Measurements from ENCODE around the gene AP1AR. TPM values are rescaled to one million over a fixed set of nuclear protein-coding genes. Genes with fewer than 3 reads are reported as not detected.

AP1AR gene
- total and polyA plus RNA-seq, 4 donors: 7.6 to 14.7 (median 7.8) TPM

- no peak for DNase-seq (ENCODE audit: low spot score)
- Histone ChIP-seq H3K9me3 (ENCODE audit: control insufficient read depth in 4 of 4, low read length in 3 of 4) (no peaks in the 10 kb centered on the region), H3K4me1 (ENCODE audit: control insufficient read depth in 4 of 4, insufficient read depth in 4 of 4, low read length in 3 of 4) (peaks cover 0 to 11% (median 3%) of the 10 kb centered on the region in 4 donors), H3K27me3 (ENCODE audit: control insufficient read depth in 4 of 4, insufficient read depth in 4 of 4, low read length in 3 of 4) (no peaks in the 10 kb centered on the region), H3K36me3 (ENCODE audit: control insufficient read depth in 4 of 4, insufficient read depth in 3 of 4, low read depth in 1 of 4, low read length in 3 of 4) (no peaks in the 10 kb centered on the region), H3K9ac (ENCODE audit: low read depth in 1 of 2, low read length in 2 of 2) (no peak overlapping the region), H3K4me3 (ENCODE audit: low read depth in 1 of 3, low read length in 3 of 3) (no peak overlapping the region), H3K27ac (ENCODE audit: low read depth in 1 of 2, low read length in 2 of 2) (no peak overlapping the region)
- 88% methylated on average over 2 of the region's 2 CpGs for WGBS
- TF ChIP-seq JUND (IDR thresholded peaks at IDR 0.05) (no peak), SP1 (IDR thresholded peaks at IDR 0.05) (no peak), NR2F2 (IDR thresholded peaks at IDR 0.05) (no peak)
Observed at GRCh38 chr4:112183252-112183651, 48.3 kb upstream of the AP1AR start.

GRCh38 chr4:112184438-112184837 is 47.1 kb upstream of the AP1AR start:
- no peaks in the 10 kb centered on the region for H3K36me3 ChIP-seq (ENCODE audit: control insufficient read depth in 4 of 4, insufficient read depth in 3 of 4, low read depth in 1 of 4, low read length in 3 of 4)
- DNase-seq (ENCODE audit: low spot score): no peak
- peaks cover 0 to 11% (median 3%) of the 10 kb centered on the region in 4 donors for H3K4me1 ChIP-seq (ENCODE audit: control insufficient read depth in 4 of 4, insufficient read depth in 4 of 4, low read length in 3 of 4)
- H3K9ac ChIP-seq (ENCODE audit: low read depth in 1 of 2, low read length in 2 of 2): no peak overlapping the region
- no peaks in the 10 kb centered on the region for H3K9me3 ChIP-seq (ENCODE audit: control insufficient read depth in 4 of 4, low read length in 3 of 4)
- H3K27ac ChIP-seq (ENCODE audit: low read depth in 1 of 2, low read length in 2 of 2): no peak overlapping the region
- TF ChIP-seq ZBTB33 (IDR thresholded peaks at IDR 0.05) (no peak), HNF4G (IDR thresholded peaks at IDR 0.05) (no peak), FOXA2 (IDR thresholded peaks at IDR 0.05) (no peak), EGR1 (IDR thresholded peaks at IDR 0.05; ENCODE audit: low read depth in 2 of 2) (no peak), RAD21 (IDR thresholded peaks at IDR 0.05) (no peak), JUND (IDR thresholded peaks at IDR 0.05) (no peak), ATF3 (IDR thresholded peaks at IDR 0.05) (no peak), FOXA1 (IDR thresholded peaks at IDR 0.05) (no peak), TAF1 (conservative IDR thresholded peaks at IDR 0.05) (no peak), REST (IDR thresholded peaks at IDR 0.05) (no peak), SP1 (IDR thresholded peaks at IDR 0.05) (no peak), CTCF (IDR thresholded peaks at IDR 0.05; ENCODE audit: low read depth, low read length, missing input control) (no peak)
- 100% methylated on average over 1 of the region's 1 CpG for WGBS
- no peaks in the 10 kb centered on the region for H3K27me3 ChIP-seq (ENCODE audit: control insufficient read depth in 4 of 4, insufficient read depth in 4 of 4, low read length in 3 of 4)
- no peak overlapping the region for H3K4me3 ChIP-seq (ENCODE audit: low read depth in 1 of 3, low read length in 3 of 3)
